Measurements from ENCODE around the gene SPDYE5. TPM values are rescaled to one million over a fixed set of nuclear protein-coding genes. Genes with fewer than 3 reads are reported as not detected.
"Not testable (repeated sequence)": the region's sequence is repeated elsewhere in the genome, so short reads cannot be mapped to it uniquely, and the experiment has no call there.

Gene SPDYE5
- total RNA-seq: not detected in 3 replicates
- long read RNA-seq, partial matches to known transcripts: 0 of 7 reads
- long read RNA-seq, other reads (novel, unspliced or antisense): 7 of 7 reads

- not testable (repeated sequence) for H3K27me3 Mint-ChIP-seq (ENCODE audit: low read depth); H3K4me3 Mint-ChIP-seq (ENCODE audit: unreplicated experiment); H3K27ac Mint-ChIP-seq (ENCODE audit: unreplicated experiment); H3K4me1 Mint-ChIP-seq (ENCODE audit: low read depth); H3K36me3 Mint-ChIP-seq (ENCODE audit: low read depth); H3K9me3 Mint-ChIP-seq (ENCODE audit: low read depth); DNase-seq (ENCODE audit: low spot score)
Observed at GRCh38 chr7:75492020-75492419, at the start of gene SPDYE5. Gene SPDYE5 (plus strand): TSS chr7:75492320. CDS start chr7:75494048, 1,728 bp downstream.

DNA sequence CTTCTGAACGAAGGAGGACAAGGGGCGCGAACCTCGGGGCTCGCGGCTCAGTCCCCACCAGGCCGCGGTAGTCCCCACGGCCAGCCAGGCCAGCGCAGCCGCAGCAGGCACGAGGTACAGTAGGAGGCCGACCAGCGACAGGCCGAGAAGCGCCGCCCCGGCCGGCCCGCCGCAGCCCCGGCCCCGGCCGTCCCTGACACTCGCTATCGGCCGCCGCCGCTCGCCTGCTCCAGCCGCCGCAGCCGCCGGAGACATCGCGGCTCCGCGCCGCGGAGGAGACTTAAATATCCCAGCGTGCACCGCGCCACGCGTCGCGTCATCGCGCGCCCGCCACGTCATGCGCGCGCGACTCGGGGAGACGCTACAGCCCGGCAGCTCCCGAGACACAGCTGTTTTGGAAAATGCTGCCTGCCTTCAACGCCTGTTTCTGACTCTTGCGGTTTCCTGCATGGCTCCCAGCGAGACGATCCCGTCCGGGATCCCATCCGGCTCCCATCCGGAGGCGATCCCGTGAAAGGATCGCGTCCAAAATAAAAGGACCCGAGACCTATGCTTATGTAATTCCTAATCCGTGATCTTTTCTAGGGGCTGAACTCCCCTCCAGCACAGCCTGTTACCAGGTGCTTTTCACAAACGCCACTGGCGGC is 49.5 kb upstream of the SPDYE5 start:
- not testable (repeated sequence) for H3K27me3 Mint-ChIP-seq (ENCODE audit: low read depth); H3K4me1 Mint-ChIP-seq (ENCODE audit: low read depth); H3K9me3 Mint-ChIP-seq (ENCODE audit: low read depth); DNase-seq (ENCODE audit: low spot score)
- peak overlapping the region; percentile 97 for H3K27ac Mint-ChIP-seq (ENCODE audit: unreplicated experiment)
- H3K4me3 Mint-ChIP-seq (ENCODE audit: unreplicated experiment): peak overlapping the region; percentile 84
- peaks cover 16% of the 10 kb centered on the region for H3K36me3 Mint-ChIP-seq (ENCODE audit: low read depth)

GRCh38 chr7:75449946-75450345 is 42.2 kb upstream of the SPDYE5 start:
- not testable (repeated sequence) for H3K27me3 Mint-ChIP-seq (ENCODE audit: low read depth); H3K9me3 Mint-ChIP-seq (ENCODE audit: low read depth); H3K4me1 Mint-ChIP-seq (ENCODE audit: low read depth); H3K27ac Mint-ChIP-seq (ENCODE audit: unreplicated experiment); H3K36me3 Mint-ChIP-seq (ENCODE audit: low read depth); H3K4me3 Mint-ChIP-seq (ENCODE audit: unreplicated experiment); DNase-seq (ENCODE audit: low spot score)

GRCh38 chr7:75452494-75452955 is 39.6 kb upstream of the SPDYE5 start:
- H3K27ac Mint-ChIP-seq (ENCODE audit: unreplicated experiment); H3K9me3 Mint-ChIP-seq (ENCODE audit: low read depth); H3K27me3 Mint-ChIP-seq (ENCODE audit: low read depth); H3K4me1 Mint-ChIP-seq (ENCODE audit: low read depth); DNase-seq (ENCODE audit: low spot score); H3K4me3 Mint-ChIP-seq (ENCODE audit: unreplicated experiment); H3K36me3 Mint-ChIP-seq (ENCODE audit: low read depth): not testable (repeated sequence)
- TF ChIP-seq, protein P1, sequence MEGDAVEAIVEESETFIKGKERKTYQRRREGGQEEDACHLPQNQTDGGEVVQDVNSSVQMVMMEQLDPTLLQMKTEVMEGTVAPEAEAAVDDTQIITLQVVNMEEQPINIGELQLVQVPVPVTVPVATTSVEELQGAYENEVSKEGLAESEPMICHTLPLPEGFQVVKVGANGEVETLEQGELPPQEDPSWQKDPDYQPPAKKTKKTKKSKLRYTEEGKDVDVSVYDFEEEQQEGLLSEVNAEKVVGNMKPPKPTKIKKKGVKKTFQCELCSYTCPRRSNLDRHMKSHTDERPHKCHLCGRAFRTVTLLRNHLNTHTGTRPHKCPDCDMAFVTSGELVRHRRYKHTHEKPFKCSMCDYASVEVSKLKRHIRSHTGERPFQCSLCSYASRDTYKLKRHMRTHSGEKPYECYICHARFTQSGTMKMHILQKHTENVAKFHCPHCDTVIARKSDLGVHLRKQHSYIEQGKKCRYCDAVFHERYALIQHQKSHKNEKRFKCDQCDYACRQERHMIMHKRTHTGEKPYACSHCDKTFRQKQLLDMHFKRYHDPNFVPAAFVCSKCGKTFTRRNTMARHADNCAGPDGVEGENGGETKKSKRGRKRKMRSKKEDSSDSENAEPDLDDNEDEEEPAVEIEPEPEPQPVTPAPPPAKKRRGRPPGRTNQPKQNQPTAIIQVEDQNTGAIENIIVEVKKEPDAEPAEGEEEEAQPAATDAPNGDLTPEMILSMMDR (IDR thresholded peaks at IDR 0.05): peak; percentile 78

- H3K27me3 Mint-ChIP-seq (ENCODE audit: low read depth); H3K4me3 Mint-ChIP-seq (ENCODE audit: unreplicated experiment); H3K4me1 Mint-ChIP-seq (ENCODE audit: low read depth); DNase-seq (ENCODE audit: low spot score); H3K36me3 Mint-ChIP-seq (ENCODE audit: low read depth); H3K27ac Mint-ChIP-seq (ENCODE audit: unreplicated experiment); H3K9me3 Mint-ChIP-seq (ENCODE audit: low read depth): not testable (repeated sequence)
Observed at GRCh38 chr7:75456403-75456802, 35.7 kb upstream of the SPDYE5 start.

GRCh38 chr7:75458034-75458433 is 34.1 kb upstream of the SPDYE5 start:
- DNase-seq (ENCODE audit: low spot score); H3K36me3 Mint-ChIP-seq (ENCODE audit: low read depth); H3K27me3 Mint-ChIP-seq (ENCODE audit: low read depth); H3K9me3 Mint-ChIP-seq (ENCODE audit: low read depth); H3K4me3 Mint-ChIP-seq (ENCODE audit: unreplicated experiment); H3K4me1 Mint-ChIP-seq (ENCODE audit: low read depth); H3K27ac Mint-ChIP-seq (ENCODE audit: unreplicated experiment): not testable (repeated sequence)

DNA sequence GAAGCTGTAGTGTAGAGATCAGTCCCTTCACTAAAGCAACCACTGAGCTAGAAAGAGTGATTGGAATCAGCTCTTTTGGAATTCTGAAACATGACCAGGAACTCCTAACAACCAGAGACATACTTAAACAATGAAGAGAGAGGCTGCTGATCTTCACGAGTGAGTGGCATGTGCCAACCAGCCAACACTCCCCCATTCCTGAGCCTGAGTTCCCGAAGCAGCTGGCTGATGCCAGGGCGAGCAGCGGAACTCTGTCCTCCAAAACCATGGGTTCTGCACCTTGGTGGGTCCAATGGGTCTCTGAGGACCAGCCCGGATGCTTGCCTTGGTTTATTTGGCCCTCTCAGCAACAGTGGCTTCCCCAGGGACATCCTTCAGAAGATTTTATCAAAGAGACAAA is 31.6 kb upstream of the SPDYE5 start:
- H3K9me3 Mint-ChIP-seq (ENCODE audit: low read depth); H3K36me3 Mint-ChIP-seq (ENCODE audit: low read depth); H3K4me3 Mint-ChIP-seq (ENCODE audit: unreplicated experiment); DNase-seq (ENCODE audit: low spot score); H3K27me3 Mint-ChIP-seq (ENCODE audit: low read depth); H3K4me1 Mint-ChIP-seq (ENCODE audit: low read depth); H3K27ac Mint-ChIP-seq (ENCODE audit: unreplicated experiment): not testable (repeated sequence)

GRCh38 chr7:75470166-75470565 is 22.0 kb upstream of the SPDYE5 start:
- not testable (repeated sequence) for H3K27me3 Mint-ChIP-seq (ENCODE audit: low read depth); H3K9me3 Mint-ChIP-seq (ENCODE audit: low read depth); H3K4me1 Mint-ChIP-seq (ENCODE audit: low read depth); DNase-seq (ENCODE audit: low spot score); H3K4me3 Mint-ChIP-seq (ENCODE audit: unreplicated experiment); H3K27ac Mint-ChIP-seq (ENCODE audit: unreplicated experiment)
- peaks cover 20% of the 10 kb centered on the region for H3K36me3 Mint-ChIP-seq (ENCODE audit: low read depth)

DNA sequence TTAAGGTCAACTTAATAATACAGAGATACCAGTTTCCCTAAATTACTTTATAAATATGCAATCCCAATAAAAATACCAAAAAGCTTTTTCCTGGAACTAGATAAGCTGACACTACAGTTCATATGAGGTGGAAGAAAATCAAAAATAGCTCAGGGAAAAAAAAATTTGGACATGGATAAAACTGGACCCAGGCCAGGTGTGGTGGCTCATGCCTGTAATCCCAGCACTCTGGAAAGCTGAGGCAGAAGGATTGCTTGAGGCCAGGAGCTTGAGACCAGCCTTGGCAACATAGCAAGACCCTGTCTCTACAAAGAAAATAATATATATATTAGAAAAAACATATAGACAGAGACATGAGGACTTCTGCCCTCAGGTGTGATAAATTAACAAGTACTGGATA is 14.7 kb upstream of the SPDYE5 start:
- not testable (repeated sequence) for H3K4me1 Mint-ChIP-seq (ENCODE audit: low read depth); DNase-seq (ENCODE audit: low spot score); H3K4me3 Mint-ChIP-seq (ENCODE audit: unreplicated experiment); H3K27ac Mint-ChIP-seq (ENCODE audit: unreplicated experiment); H3K36me3 Mint-ChIP-seq (ENCODE audit: low read depth); H3K9me3 Mint-ChIP-seq (ENCODE audit: low read depth); H3K27me3 Mint-ChIP-seq (ENCODE audit: low read depth)

DNA sequence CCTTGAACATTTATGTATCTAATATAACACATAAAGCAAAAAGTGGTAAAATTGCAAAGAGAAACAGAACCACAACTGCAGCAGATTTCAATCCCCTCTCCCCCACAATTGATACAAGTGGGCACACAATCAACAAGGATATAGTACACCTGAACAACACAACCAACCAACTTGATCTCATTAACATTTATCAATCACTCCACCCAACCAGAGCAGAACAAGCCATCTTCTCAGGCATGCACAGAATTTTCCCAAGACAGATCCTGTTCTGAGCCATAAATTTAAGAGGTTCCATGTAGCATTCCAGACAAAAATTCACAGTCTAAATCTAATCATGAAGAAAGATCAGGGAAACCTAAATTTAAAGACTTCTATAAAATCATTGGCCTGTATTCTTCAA is 11.8 kb upstream of the SPDYE5 start:
- H3K4me3 Mint-ChIP-seq (ENCODE audit: unreplicated experiment); H3K9me3 Mint-ChIP-seq (ENCODE audit: low read depth); H3K27ac Mint-ChIP-seq (ENCODE audit: unreplicated experiment); H3K27me3 Mint-ChIP-seq (ENCODE audit: low read depth); DNase-seq (ENCODE audit: low spot score); H3K36me3 Mint-ChIP-seq (ENCODE audit: low read depth); H3K4me1 Mint-ChIP-seq (ENCODE audit: low read depth): not testable (repeated sequence)

DNA sequence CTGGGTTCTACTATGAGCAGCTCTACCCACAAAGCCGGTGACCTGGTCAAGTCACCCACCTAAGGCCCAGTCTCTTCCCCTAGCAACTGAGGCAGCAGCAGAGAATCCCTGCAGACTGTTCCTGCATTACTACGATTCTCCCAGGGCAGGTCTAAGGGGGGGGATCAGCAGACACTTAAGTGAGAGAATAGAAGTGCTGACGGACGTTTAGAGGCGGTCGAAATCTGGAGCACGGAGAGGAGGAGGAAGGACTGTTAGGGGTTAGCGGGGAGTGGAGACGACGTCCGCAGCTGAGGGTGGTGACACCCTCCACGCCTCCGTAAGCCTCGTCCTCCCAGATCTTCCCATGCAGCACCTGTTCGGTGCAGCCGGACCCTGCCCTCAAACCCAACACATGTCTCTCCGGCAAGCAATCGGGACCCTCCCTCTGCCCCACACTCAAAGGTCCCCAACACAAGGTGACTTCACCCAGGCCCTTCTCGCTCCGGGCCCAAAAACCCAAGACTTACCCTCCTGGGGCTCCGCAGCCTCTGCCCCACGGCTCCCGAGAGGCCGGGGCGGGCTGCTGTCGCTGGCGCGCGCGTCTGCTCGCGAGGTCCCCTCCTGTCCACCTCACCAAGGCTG is 6.7 kb upstream of the SPDYE5 start:
- H3K36me3 Mint-ChIP-seq (ENCODE audit: low read depth); H3K4me1 Mint-ChIP-seq (ENCODE audit: low read depth); H3K27me3 Mint-ChIP-seq (ENCODE audit: low read depth); DNase-seq (ENCODE audit: low spot score); H3K9me3 Mint-ChIP-seq (ENCODE audit: low read depth): not testable (repeated sequence)
- Mint-ChIP-seq H3K27ac (ENCODE audit: unreplicated experiment) (peak overlapping the region; percentile 95), H3K4me3 (ENCODE audit: unreplicated experiment) (peak overlapping the region; percentile 95)

DNA sequence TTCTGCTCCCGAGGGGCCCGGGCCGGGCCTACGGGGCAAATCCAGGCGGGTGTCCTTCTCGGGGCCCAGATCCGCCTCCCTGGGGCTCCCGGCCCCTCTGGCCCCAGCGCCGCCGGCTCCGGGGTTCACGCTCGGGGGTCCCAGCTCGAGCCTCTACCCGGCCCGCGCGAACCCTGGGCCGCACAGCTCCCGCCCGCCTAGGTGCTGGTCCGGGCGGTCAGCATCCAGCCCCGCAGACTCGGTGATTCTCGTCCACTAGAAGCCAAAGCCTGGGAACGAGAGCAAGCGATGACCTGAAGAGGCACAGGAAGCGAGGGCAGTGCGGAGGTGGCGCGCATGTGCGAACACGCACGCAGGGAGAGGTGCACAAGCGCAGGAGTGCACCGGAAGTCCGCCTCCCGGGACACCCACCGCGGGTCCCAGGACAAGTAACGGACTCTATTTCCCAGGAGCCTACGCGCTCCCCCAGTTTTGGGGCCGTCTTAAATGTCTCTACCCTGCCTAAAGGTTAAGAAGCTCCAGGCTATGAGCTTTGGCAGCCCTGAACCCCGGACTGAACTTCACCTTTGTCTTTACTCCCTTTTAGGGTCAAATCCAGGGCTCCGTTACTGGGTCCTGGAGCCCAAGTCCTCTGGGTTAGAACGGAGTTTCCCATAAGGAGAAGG is 6.0 kb upstream of the SPDYE5 start, which contains the start of gene POM121C:
Gene POM121C, minus strand, starts transcription at position 321 of the 665 bp plus-strand sequence. CDS start 44,803 bp downstream, outside the sequence.
- not testable (repeated sequence) for H3K27me3 Mint-ChIP-seq (ENCODE audit: low read depth); H3K4me1 Mint-ChIP-seq (ENCODE audit: low read depth); H3K9me3 Mint-ChIP-seq (ENCODE audit: low read depth); H3K36me3 Mint-ChIP-seq (ENCODE audit: low read depth)
- Mint-ChIP-seq H3K4me3 (ENCODE audit: unreplicated experiment) (peak within 1 kb of the TSS; percentile 95), H3K27ac (ENCODE audit: unreplicated experiment) (peak within 1 kb of the TSS; percentile 95)
- DNase-seq (ENCODE audit: low spot score): peak; percentile 97
